GM12878 (cell line): ENCODE measurements around the gene FBXW8. TPM values are rescaled to one million over a fixed set of nuclear protein-coding genes. Genes with fewer than 3 reads are reported as not detected.

Source experiments
- ATAC-seq: fragments of 200-7000 bp; cut with Tn5 transposase; 3 replicates; pipeline ENCODE4 v1.9.1; 2020; ENCODE audit warnings: mild to moderate bottlenecking, moderate library complexity
- BruUV-seq: library from RNA; stranded (reverse); fragments of 400-500 nt; replicated peaks from 2 replicates; lab custom pipeline; 2021; lab: Mats Ljungman, UMichigan
- CTCF ChIA-PET: fragments of 300-600 bp; sonication (Branson Sonifier 250); formaldehyde crosslinking; extraction: SDS; loops from one replicate; lab custom pipeline; 2021; ENCODE audit warnings: inconsistent platforms; lab: Yijun Ruan, JAX
- POLR2A ChIA-PET: fragments of 350-600 bp; formaldehyde crosslinking; extraction: SDS; loops from one replicate; lab custom pipeline; 2021; ENCODE audit warnings: inconsistent platforms; lab: Charles Lee
- RAD21 ChIA-PET: fragments of 300-600 bp; sonication (Branson Sonifier 250); formaldehyde crosslinking; loops from one replicate; lab custom pipeline; 2023; ENCODE audit warnings: antibody characterized with exemption; ENCODE audit not compliant: unreplicated experiment; lab: Charles Lee
- SMC1A ChIA-PET: fragments of 300-600 bp; sonication (Branson Sonifier 250); formaldehyde crosslinking; loops from one replicate; lab custom pipeline; 2023; ENCODE audit not compliant: unreplicated experiment, uncharacterized antibody; lab: Charles Lee
- DNase-seq: peaks from one replicate; pipeline ENCODE4 v3.0.0-alpha.2; 2011; ENCODE audit warnings: low read depth, low spot score
- FAIRE-seq: peaks from 3 replicates; lab custom pipeline; 2011; peaks lifted over from hg19 to GRCh38; lab: Jason Lieb, UNC
- H2AFZ ChIP-seq: 2 replicates; pipeline ENCODE4 v1.6.0; 2011; ENCODE audit warnings: low read depth, low read length, control low read depth; ENCODE audit not compliant: control insufficient read depth
- H3K27ac ChIP-seq: 2 replicates; pipeline ENCODE4 v1.5.1; 2011; ENCODE audit warnings: control low read depth; ENCODE audit not compliant: control insufficient read depth, insufficient read depth
- H3K27me3 ChIP-seq, 2 experiments: replicated peaks in 1 of 2; 2 replicates each; pipeline versions ENCODE4 v1.6.0 to v1.6.1; 2011; ENCODE audit warnings: low read length in 1 of 2; ENCODE audit not compliant: control insufficient read depth in 2 of 2, insufficient read depth in 2 of 2
- H3K36me3 ChIP-seq, 2 experiments: 2 replicates each; pipeline ENCODE4 v1.5.1; 2011; ENCODE audit warnings: low read length in 1 of 2; ENCODE audit not compliant: control insufficient read depth in 2 of 2, insufficient read depth in 2 of 2
- H3K4me1 ChIP-seq: 2 replicates; pipeline ENCODE4 v1.6.1; 2011; ENCODE audit warnings: mild to moderate bottlenecking, low read length, moderate library complexity, mixed read lengths; ENCODE audit not compliant: control insufficient read depth, insufficient read depth
- H3K4me2 ChIP-seq: 2 replicates; pipeline ENCODE4 v1.6.0; 2011; ENCODE audit warnings: control low read depth; ENCODE audit not compliant: control insufficient read depth, insufficient read depth
- H3K4me3 ChIP-seq: fragments of 200-600 bp; sonication (generic); 2 replicates; pipeline ENCODE4 v1.5.1; 2016
- H3K79me2 ChIP-seq: 2 replicates; pipeline ENCODE4 v1.6.0; 2011; ENCODE audit warnings: low read length; ENCODE audit not compliant: control insufficient read depth, insufficient read depth
- H3K9ac ChIP-seq: 2 replicates; pipeline ENCODE4 v1.8.0; 2011; ENCODE audit warnings: low read length, control low read depth, mixed read lengths; ENCODE audit not compliant: control insufficient read depth, insufficient read depth
- H3K9me3 ChIP-seq: replicated peaks from 3 replicates; pipeline ENCODE4 v1.5.1; 2011; ENCODE audit warnings: mild to moderate bottlenecking, low read length; ENCODE audit not compliant: control insufficient read depth, insufficient read depth
- H4K20me1 ChIP-seq: 2 replicates; pipeline ENCODE4 v1.6.0; 2011; ENCODE audit not compliant: control insufficient read depth, insufficient read depth
- EGR1 ChIP-seq, 2 experiments: IDR thresholded peaks; 1 replicate in 1 of 2; 2 replicates in 1 of 2; pipeline ENCODE4 v1.6.1; 2011 to 2012; ENCODE audit warnings: low read depth in 2 of 2, low read length in 2 of 2, borderline replicate concordance in 1 of 2, mild to moderate bottlenecking in 1 of 2, moderate library complexity in 1 of 2
- RAD51 ChIP-seq: fragments of 450-650 bp; IDR thresholded peaks from 2 replicates; pipeline ENCODE4 v1.6.1; 2016; ENCODE audit warnings: moderate library complexity, mild to moderate bottlenecking, inconsistent platforms
- SP1 ChIP-seq: IDR thresholded peaks from one replicate; pipeline ENCODE4 v1.6.1; 2011; ENCODE audit warnings: low read depth, low read length
- SREBF1 ChIP-seq: IDR thresholded peaks from 2 replicates; pipeline ENCODE4 v1.6.1; 2012; ENCODE audit warnings: mild to moderate bottlenecking, low read length
- TBL1XR1 ChIP-seq: IDR thresholded peaks from 2 replicates; pipeline ENCODE4 v1.6.1; 2012; ENCODE audit warnings: low read depth, low read length, improper control_type of control experiment
- WGBS: methylation state at CpG from one replicate; pipeline ENCODE4 v1.1.6; 2016; ENCODE audit warnings: low lambda C conversion rate; ENCODE audit not compliant: insufficient replicate concordance, insufficient coverage; ENCODE audit errors: missing lambda C conversion rate; 5-methylcytosine and 5-hydroxymethylcytosine counted together
- in situ Hi-C: fragments of 300-500 bp; cut with MboI; formaldehyde crosslinking; loops from 9 replicates; pipeline ENCODE4 v1.14.3; 2018; ENCODE audit warnings: mixed read lengths
- intact Hi-C: fragments of 100-400 bp; cut with micrococcal nuclease; formaldehyde crosslinking; loops from one replicate; pipeline ENCODE4 v1.14.2; 2022; ENCODE audit not compliant: unreplicated experiment
- polyA plus RNA-seq, 11 experiments: library from polyadenylated mRNA; depleted of rRNA in 4 of 11; unstranded in 6 of 11; stranded (reverse) in 5 of 11; fragments of >200 nt; fragmentation: Nextera tagmentation in 4 of 11; fragmentation: Illumina TruSeq in 1 of 11; extraction: Ambion mirVana in 4 of 11; extraction: Trizol in 1 of 11; gene quantifications; 1 replicate in 1 of 11; 2 replicates in 10 of 11; pipeline versions ENCODE4 v1.2.1 to v1.2.3, GENCODE V29; 2011 to 2016; ENCODE audit warnings: inconsistent platforms in 2 of 11, missing spikeins in 2 of 11, low read depth in 1 of 11
- total RNA-seq, 4 experiments: library from RNA; depleted of rRNA in 3 of 4; stranded (reverse); fragments of >200 nt in 3 of 4; fragmentation: Illumina TruSeq in 1 of 4; extraction: Trizol in 1 of 4; gene quantifications; 2 replicates each; pipeline versions ENCODE4 v1.2.1 to v1.2.3, GENCODE V29; 2013 to 2021
- TF ChIP-seq, protein P1 (sequence below): IDR thresholded peaks from 2 replicates; pipeline ENCODE4 v1.6.1; 2012; ENCODE audit warnings: low read depth, low read length, improper control_type of control experiment

FBXW8 gene
- total and polyA plus RNA-seq, 10 of the 15 experiments (the other 5 are each of a cell fraction or from before 2014, with no cell fraction given) = 0.49 to 7.5 (median 4.4) TPM

DNA sequence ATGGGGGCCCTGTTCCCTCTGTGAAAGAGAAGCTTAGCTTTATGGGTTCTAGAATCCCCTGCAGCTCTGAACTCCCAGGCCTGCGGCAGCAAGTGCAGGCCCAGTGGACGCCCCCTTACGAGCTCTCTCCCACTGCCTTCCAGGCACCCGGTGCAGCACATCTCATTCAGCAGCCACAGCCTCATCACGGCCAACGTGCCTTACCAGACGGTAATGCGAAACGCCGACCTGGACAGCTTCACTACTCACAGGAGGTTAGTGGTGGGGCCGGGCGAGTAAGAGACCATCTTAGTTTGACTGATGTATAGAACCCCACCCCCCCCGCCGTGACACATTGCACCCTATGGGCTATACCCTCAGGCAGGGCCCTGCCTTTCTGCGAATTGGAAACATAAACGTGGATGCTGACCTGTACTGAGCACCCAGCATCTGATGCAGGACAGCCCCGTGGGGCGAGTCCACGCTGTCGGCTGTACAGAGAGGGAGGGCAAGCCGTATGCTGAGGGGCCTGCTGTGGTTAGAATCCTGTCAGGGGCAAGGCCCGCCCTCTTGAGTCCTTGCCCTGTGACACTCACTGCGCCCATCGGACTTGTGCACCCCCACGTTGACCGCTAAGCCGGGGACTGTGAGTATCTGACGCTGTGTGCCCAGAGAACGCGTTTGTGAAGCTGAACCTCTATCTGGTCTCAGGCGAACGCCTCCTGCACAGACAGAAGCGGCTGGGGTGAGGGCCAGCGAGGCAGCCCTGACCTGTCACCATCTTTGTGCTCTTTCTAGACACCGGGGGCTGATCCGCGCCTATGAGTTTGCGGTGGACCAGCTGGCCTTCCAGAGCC, 116.7 kb downstream of the FBXW8 start:
- Histone ChIP-seq H2AFZ (no peak overlapping the region), H3K4me2 (no peak overlapping the region), H3K27me3 (no peaks in the 10 kb centered on the region), H3K9me3 (no peaks in the 10 kb centered on the region), H4K20me1 (no peaks in the 10 kb centered on the region), H3K9ac (no peak overlapping the region), H3K4me1 (no peaks in the 10 kb centered on the region), H3K4me3 (no peak overlapping the region), H3K79me2 (no peaks in the 10 kb centered on the region), H3K27ac (no peak overlapping the region), H3K36me3 (peaks cover 5 to 7% of the 10 kb centered on the region in 2 experiments)
- ChIA-PET POLR2A (no interaction called here), CTCF (interaction anchor here (0.5 to 7.2 kb wide), 7 partner anchors 9 to 199 kb away, joined by 3 to 149 read pairs (median 3); no protein-coding TSS in a partner anchor), SMC1A (interaction anchor here (1.4 to 2.6 kb wide), 3 partner anchors 89 to 93 kb away, joined by 4 to 15 read pairs (median 4); no protein-coding TSS in a partner anchor), RAD21 (interaction anchor here (0.9 to 2.6 kb wide), 2 partner anchors 92 to 93 kb away, joined by 3 to 18 read pairs; no protein-coding TSS in a partner anchor)
- WGBS = 95% methylated on average over 37 of the region's 38 CpGs
- no peak for FAIRE-seq
- no TSS peak for BruUV-seq
- intact Hi-C loops (no loop called here), in situ Hi-C loops (loop anchor here (5.0 kb wide), 1 partner anchor 90 kb away; no protein-coding TSS in a partner anchor)
- no peak for TF ChIP-seq TBL1XR1
- TF ChIP-seq, protein P1, sequence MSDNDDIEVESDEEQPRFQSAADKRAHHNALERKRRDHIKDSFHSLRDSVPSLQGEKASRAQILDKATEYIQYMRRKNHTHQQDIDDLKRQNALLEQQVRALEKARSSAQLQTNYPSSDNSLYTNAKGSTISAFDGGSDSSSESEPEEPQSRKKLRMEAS = no peak
- no peak for TF ChIP-seq RAD51
- ATAC-seq = no peak
- DNase-seq = no peak

DNA sequence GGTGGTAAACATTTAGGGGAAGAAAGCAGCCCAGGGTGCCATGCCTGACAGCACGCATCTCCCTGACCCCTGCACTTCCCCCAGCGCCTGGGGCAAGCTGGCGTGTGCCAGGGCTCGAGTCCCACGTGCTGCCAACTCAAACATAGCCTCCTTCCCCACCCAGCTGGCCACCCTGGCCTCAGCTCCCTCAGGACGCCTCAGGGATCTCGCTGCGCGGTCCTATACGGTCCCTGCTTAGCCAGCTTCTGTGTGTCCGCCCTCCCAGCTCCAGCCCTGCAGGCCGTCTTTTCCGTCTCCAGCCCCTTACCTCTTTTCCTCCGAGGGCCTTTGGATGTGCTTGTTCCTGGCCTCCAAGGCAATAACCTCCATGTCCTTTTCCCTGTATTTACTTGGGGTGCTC, 117.5 kb downstream of the FBXW8 start:
- ChIA-PET POLR2A (interaction anchor here (0.6 kb wide), 1 partner anchor 89 kb away, joined by 3 read pairs; no protein-coding TSS in a partner anchor), SMC1A (interaction anchor here (0.7 to 1.7 kb wide), 2 partner anchors 91 to 327 kb away, joined by 3 to 4 read pairs; no protein-coding TSS in a partner anchor), CTCF (interaction anchor here (0.6 to 7.2 kb wide), 4 partner anchors 73 to 198 kb away, joined by 3 to 149 read pairs (median 4); no protein-coding TSS in a partner anchor)
- intact Hi-C loops = no loop called here
- in situ Hi-C loops = loop anchor here (5.0 kb wide), 1 partner anchor 89 kb away; no protein-coding TSS in a partner anchor
- no peak for ATAC-seq
- H3K9ac ChIP-seq = no peak overlapping the region
- no peak overlapping the region for H2AFZ ChIP-seq
- no peak for TF ChIP-seq EGR1 (IDR thresholded peaks at IDR 0.05; ENCODE audit: borderline replicate concordance in 1 of 2, low read depth in 2 of 2, low read length in 2 of 2)
- no peak for TF ChIP-seq SREBF1
- TF ChIP-seq SP1 = no peak
- TF ChIP-seq, all 136 proteins: peak for 0
- Histone ChIP-seq H3K36me3 (peaks cover 5 to 7% of the 10 kb centered on the region in 2 experiments), H3K4me2 (no peak overlapping the region), H4K20me1 (no peaks in the 10 kb centered on the region), H3K9me3 (no peaks in the 10 kb centered on the region), H3K27ac (no peak overlapping the region), H3K27me3 (peaks cover 0 to 4% of the 10 kb centered on the region in 2 experiments; a peak in 1 of 4 replicates), H3K79me2 (no peaks in the 10 kb centered on the region), H3K4me3 (no peak overlapping the region), H3K4me1 (no peaks in the 10 kb centered on the region; the same call in 1 of the 2 replicates)
- DNase-seq (no peak), FAIRE-seq (no peak)
- 82% methylated on average over 14 of the region's 14 CpGs for WGBS
- RAD21 ChIA-PET = interaction anchor here (0.9 to 1.2 kb wide), 2 partner anchors 91 to 92 kb away, joined by 3 to 4 read pairs; no protein-coding TSS in a partner anchor
- BruUV-seq = no TSS peak
